Measurements from ENCODE around the gene INSRR. TPM values are rescaled to one million over a fixed set of nuclear protein-coding genes. Genes with fewer than 3 reads are reported as not detected.

INSRR gene
- total RNA-seq, 1 donor from 2014 or later = 2.9 TPM

- H3K36me3 ChIP-seq = no peaks in the 10 kb centered on the region
- no peaks in the 10 kb centered on the region for H3K4me1 ChIP-seq
- no peaks in the 10 kb centered on the region for H3K9me3 ChIP-seq
- H3K4me3 ChIP-seq = no peak overlapping the region
- no peak for TF ChIP-seq CTCF (IDR thresholded peaks at IDR 0.05)
- H3K27ac ChIP-seq = no peak overlapping the region
- intact Hi-C loops (cut with DNase I) = no loop called here
- no peak for DNase-seq (ENCODE audit: low spot score in 2 of 2)
- H3K27me3 ChIP-seq = peaks cover 9% of the 10 kb centered on the region
These were observed 12.9 kb downstream of the INSRR start for GRCh38 chr1:156845953-156846545.

GRCh38 chr1:156845055-156845952 is 13.6 kb downstream of the INSRR start:
- Histone ChIP-seq H3K27me3 (peaks cover 9% of the 10 kb centered on the region), H3K4me1 (no peaks in the 10 kb centered on the region), H3K27ac (no peak overlapping the region), H3K36me3 (no peaks in the 10 kb centered on the region), H3K9me3 (no peaks in the 10 kb centered on the region), H3K4me3 (no peak overlapping the region)
- intact Hi-C loops (cut with DNase I) = no loop called here
- TF ChIP-seq CTCF (IDR thresholded peaks at IDR 0.05) = no peak
- DNase-seq (ENCODE audit: low spot score in 2 of 2) = no peak

GRCh38 chr1:156844638-156845037 is 14.3 kb downstream of the INSRR start:
- no peak overlapping the region for H3K27ac ChIP-seq
- peaks cover 9% of the 10 kb centered on the region for H3K27me3 ChIP-seq
- no peaks in the 10 kb centered on the region for H3K4me1 ChIP-seq
- no peak overlapping the region for H3K4me3 ChIP-seq
- no peak for TF ChIP-seq CTCF (IDR thresholded peaks at IDR 0.05)
- no peaks in the 10 kb centered on the region for H3K9me3 ChIP-seq
- no peak for DNase-seq (ENCODE audit: low spot score in 2 of 2)
- intact Hi-C loops (cut with DNase I) = no loop called here
- no peaks in the 10 kb centered on the region for H3K36me3 ChIP-seq

GRCh38 chr1:156844102-156844501 is 14.8 kb downstream of the INSRR start:
- H3K36me3 ChIP-seq = no peaks in the 10 kb centered on the region
- DNase-seq (ENCODE audit: low spot score in 2 of 2) = no peak
- no peaks in the 10 kb centered on the region for H3K4me1 ChIP-seq
- H3K27me3 ChIP-seq = peaks cover 9% of the 10 kb centered on the region
- H3K27ac ChIP-seq = no peak overlapping the region
- no peaks in the 10 kb centered on the region for H3K9me3 ChIP-seq
- intact Hi-C loops (cut with DNase I) = no loop called here
- H3K4me3 ChIP-seq = no peak overlapping the region
- no peak for TF ChIP-seq CTCF (IDR thresholded peaks at IDR 0.05)

GRCh38 chr1:156842618-156843300 is 16.2 kb downstream of the INSRR start:
- no peak for DNase-seq (ENCODE audit: low spot score in 2 of 2)
- no peak overlapping the region for H3K4me3 ChIP-seq
- H3K9me3 ChIP-seq = no peaks in the 10 kb centered on the region
- intact Hi-C loops (cut with DNase I) = no loop called here
- TF ChIP-seq CTCF (IDR thresholded peaks at IDR 0.05) = no peak
- H3K27me3 ChIP-seq = peaks cover 9% of the 10 kb centered on the region
- H3K36me3 ChIP-seq = no peaks in the 10 kb centered on the region
- no peak overlapping the region for H3K27ac ChIP-seq
- H3K4me1 ChIP-seq = no peaks in the 10 kb centered on the region
